Fibroblast of lung (primary cell): Measurements from ENCODE around the gene ARMC9. TPM values are rescaled to one million over a fixed set of nuclear protein-coding genes. Genes with fewer than 3 reads are reported as not detected.

Experiments used
- DNase-seq, 2 donors: peaks; one replicate each; pipeline versions ENCODE4 v3.0.0 to v3.0.0-alpha.2; 2010; ENCODE audit warnings: low read depth in 2 of 2
- H2AFZ ChIP-seq: 2 replicates; pipeline ENCODE4 v1.5.1; 2012; ENCODE audit warnings: low read length, control low read depth, inconsistent platforms
- H3K27ac ChIP-seq: 2 replicates; pipeline ENCODE4 v1.5.1; 2011; ENCODE audit warnings: low read length, control low read depth; ENCODE audit not compliant: insufficient read depth
- H3K27me3 ChIP-seq: 2 replicates; pipeline ENCODE4 v1.5.1; 2011; ENCODE audit warnings: mild to moderate bottlenecking, low read length; ENCODE audit not compliant: control insufficient read depth, insufficient read depth
- H3K36me3 ChIP-seq: 2 replicates; pipeline ENCODE4 v1.5.1; 2011; ENCODE audit warnings: low read length; ENCODE audit not compliant: control insufficient read depth, insufficient read depth
- H3K4me1 ChIP-seq: 2 replicates; pipeline ENCODE4 v1.5.1; 2011; ENCODE audit warnings: low read length; ENCODE audit not compliant: control insufficient read depth, insufficient read depth; ENCODE audit errors: extremely low read depth
- H3K4me2 ChIP-seq: 2 replicates; pipeline ENCODE4 v1.5.1; 2011; ENCODE audit warnings: low read length, control low read depth; ENCODE audit not compliant: insufficient read depth; ENCODE audit errors: extremely low read depth
- H3K4me3 ChIP-seq, 4 experiments: fragments of 200-600 bp in 1 of 4; sonication (generic) in 1 of 4; replicated peaks in 1 of 4; 2 replicates each; pipeline ENCODE4 v1.5.1; 2011 to 2016; ENCODE audit warnings: low read length in 4 of 4, low read depth in 3 of 4, mild to moderate bottlenecking in 3 of 4, control low read depth in 2 of 4, inconsistent platforms in 1 of 4, mixed read lengths in 1 of 4; ENCODE audit not compliant: insufficient read depth in 1 of 4; ENCODE audit errors: control extremely low read depth in 1 of 4
- H3K79me2 ChIP-seq: 2 replicates; pipeline ENCODE4 v1.5.1; 2012; ENCODE audit warnings: mild to moderate bottlenecking, low read length, inconsistent platforms; ENCODE audit not compliant: control insufficient read depth, insufficient read depth
- H3K9ac ChIP-seq: 2 replicates; pipeline ENCODE4 v1.5.1; 2011; ENCODE audit warnings: mild to moderate bottlenecking, low read length, control low read depth; ENCODE audit not compliant: insufficient read depth
- H3K9me3 ChIP-seq: 2 replicates; pipeline ENCODE4 v1.5.1; 2012; ENCODE audit warnings: low read depth, low read length; ENCODE audit not compliant: control insufficient read depth, insufficient read depth
- H4K20me1 ChIP-seq: 2 replicates; pipeline ENCODE4 v1.5.1; 2011; ENCODE audit warnings: low read length; ENCODE audit not compliant: control insufficient read depth, insufficient read depth; ENCODE audit errors: extremely low read depth
- EZH2 ChIP-seq: IDR thresholded peaks from 2 replicates; pipeline ENCODE4 v1.5.1; 2012; ENCODE audit warnings: low read length, control low read depth, mild to moderate bottlenecking; ENCODE audit errors: missing control alignments
- polyA plus RNA-seq, 2 donors: library from polyadenylated mRNA; depleted of rRNA in 1 of 2; stranded (reverse) in 1 of 2; unstranded in 1 of 2; fragments of >200 nt; gene quantifications; 2 replicates each; pipeline ENCODE4 v1.2.1, GENCODE V29; 2011 to 2012; ENCODE audit warnings: missing spikeins in 1 of 2
- total RNA-seq: library from RNA; depleted of rRNA; stranded (reverse); fragments of >200 nt; gene quantifications from 2 replicates; pipeline ENCODE4 v1.2.1, GENCODE V29; 2014
- TF ChIP-seq, protein P1 (sequence below), 2 donors: IDR thresholded peaks in 1 of 2; conservative IDR thresholded peaks in 1 of 2; 1 replicate in 1 of 2; 2 replicates in 1 of 2; pipeline ENCODE4 v1.5.1; 2011 to 2012; ENCODE audit warnings: low read length in 2 of 2, control low read depth in 1 of 2, inconsistent platforms in 1 of 2, low read depth in 1 of 2, mild to moderate bottlenecking in 1 of 2

ARMC9 gene
- total and polyA plus RNA-seq, 2 donors (not counting 1 experiment from before 2014, with no cell fraction given), result 68.4 to 153 TPM

DNA sequence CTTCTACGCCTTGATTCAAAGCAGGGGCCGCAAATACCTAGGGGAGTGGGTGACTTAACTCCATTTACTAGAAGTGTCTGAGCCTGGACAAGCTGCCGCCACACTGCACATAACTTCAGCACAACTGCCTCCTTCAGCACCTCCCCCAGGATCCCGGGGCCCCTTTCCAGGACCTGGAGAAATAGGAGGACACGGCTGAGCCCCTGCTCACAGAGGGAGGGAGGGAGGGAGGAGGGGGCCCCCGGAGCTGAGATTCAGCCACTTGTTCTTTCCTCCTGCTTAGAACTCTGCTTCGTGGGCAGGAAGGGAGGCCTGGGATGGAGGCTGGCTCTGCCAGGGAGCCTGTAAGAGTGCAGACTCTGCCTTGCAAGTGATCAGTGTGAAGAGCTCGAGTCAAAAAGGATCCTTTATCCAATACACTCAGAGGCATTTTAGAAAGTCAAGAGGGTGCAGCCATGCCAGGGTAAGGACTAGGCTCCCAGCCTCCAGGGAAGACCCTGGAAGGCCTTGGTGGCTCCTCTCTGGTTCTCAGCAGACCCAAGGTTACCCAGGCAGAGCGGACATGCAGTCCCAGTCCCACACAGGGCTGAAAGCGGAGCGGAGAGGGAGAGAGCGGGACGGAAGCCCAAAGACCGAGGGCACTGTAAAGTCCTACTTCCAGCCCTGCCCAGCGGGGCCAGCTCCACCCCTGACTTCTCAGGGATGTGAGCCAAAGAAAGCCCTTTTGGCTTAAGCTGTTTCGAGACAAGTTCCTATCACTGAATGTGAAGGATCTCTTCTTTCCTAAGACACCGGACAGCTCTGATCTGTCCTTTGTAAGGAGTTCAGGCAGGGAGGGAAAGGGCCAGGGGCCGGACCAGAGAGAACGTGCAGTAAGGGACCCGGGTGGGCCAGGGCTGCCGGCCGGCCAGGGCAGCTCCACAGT, 8.6 kb upstream of the ARMC9 start:
- DNase-seq, result peak; percentile 30 to 77
- Histone ChIP-seq H3K4me1 (peaks cover 21% of the 10 kb centered on the region), H3K27ac (peak overlapping the region; percentile 72), H3K9ac (peak overlapping the region; percentile 69), H3K9me3 (no peaks in the 10 kb centered on the region), H3K27me3 (no peaks in the 10 kb centered on the region), H3K36me3 (no peaks in the 10 kb centered on the region), H3K4me2 (peak overlapping the region; percentile 18), H3K4me3 (peak overlapping the region in 2 of 4 experiments; percentile 17 to 47), H4K20me1 (no peaks in the 10 kb centered on the region), H3K79me2 (no peaks in the 10 kb centered on the region), H2AFZ (peak overlapping the region; percentile 27)
- TF ChIP-seq EZH2, result no peak
- TF ChIP-seq, protein P1, sequence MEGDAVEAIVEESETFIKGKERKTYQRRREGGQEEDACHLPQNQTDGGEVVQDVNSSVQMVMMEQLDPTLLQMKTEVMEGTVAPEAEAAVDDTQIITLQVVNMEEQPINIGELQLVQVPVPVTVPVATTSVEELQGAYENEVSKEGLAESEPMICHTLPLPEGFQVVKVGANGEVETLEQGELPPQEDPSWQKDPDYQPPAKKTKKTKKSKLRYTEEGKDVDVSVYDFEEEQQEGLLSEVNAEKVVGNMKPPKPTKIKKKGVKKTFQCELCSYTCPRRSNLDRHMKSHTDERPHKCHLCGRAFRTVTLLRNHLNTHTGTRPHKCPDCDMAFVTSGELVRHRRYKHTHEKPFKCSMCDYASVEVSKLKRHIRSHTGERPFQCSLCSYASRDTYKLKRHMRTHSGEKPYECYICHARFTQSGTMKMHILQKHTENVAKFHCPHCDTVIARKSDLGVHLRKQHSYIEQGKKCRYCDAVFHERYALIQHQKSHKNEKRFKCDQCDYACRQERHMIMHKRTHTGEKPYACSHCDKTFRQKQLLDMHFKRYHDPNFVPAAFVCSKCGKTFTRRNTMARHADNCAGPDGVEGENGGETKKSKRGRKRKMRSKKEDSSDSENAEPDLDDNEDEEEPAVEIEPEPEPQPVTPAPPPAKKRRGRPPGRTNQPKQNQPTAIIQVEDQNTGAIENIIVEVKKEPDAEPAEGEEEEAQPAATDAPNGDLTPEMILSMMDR (conservative IDR thresholded peaks at IDR 0.05 in 1 of 2, IDR thresholded peaks at IDR 0.05 in 1 of 2; ENCODE audit: low read depth in 1 of 2, low read length in 2 of 2), result no peak

DNA sequence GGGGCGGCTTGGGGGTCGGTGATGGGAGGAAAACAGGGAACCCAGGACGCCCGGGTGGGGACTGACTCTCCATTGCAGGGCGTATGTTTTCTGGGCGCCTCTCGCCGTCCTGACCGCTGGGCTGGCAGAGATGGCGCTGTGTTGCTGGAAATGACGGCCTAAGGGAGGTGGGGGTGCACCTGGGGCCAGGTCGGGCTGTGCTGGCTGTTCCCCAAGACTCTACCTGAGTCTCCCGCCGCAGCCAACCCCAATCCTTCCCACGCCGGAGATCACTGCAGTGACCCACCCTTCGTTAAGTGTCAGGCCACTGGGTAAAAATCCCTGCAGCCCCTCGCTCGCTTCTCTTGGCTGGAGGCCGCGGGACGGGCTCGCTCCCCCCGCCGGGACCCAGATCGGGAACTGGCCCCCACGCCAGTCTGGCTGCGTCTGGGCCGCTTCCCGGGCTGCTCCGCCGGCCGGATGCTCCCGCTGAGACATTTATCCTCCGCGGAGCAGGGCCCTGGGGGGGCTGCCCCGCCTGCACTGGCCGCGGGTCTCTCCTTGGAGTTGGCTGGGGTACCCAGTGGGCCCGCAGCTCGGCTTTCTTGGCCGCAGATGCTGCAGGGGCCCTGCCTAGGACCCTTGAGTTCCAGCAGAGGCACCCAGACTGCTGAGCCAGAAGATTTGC, 7.8 kb upstream of the ARMC9 start:
- TF ChIP-seq EZH2, result no peak
- TF ChIP-seq, protein P1 (conservative IDR thresholded peaks at IDR 0.05 in 1 of 2, IDR thresholded peaks at IDR 0.05 in 1 of 2; ENCODE audit: low read depth in 1 of 2, low read length in 2 of 2), result no peak
- no peaks in the 10 kb centered on the region for H4K20me1 ChIP-seq
- peaks cover 20% of the 10 kb centered on the region for H3K4me1 ChIP-seq
- peak overlapping the region; percentile 58 for H3K4me2 ChIP-seq
- peak overlapping the region in 3 of 4 experiments; percentile 7 to 47 (median 17) for H3K4me3 ChIP-seq
- H3K9me3 ChIP-seq, result no peaks in the 10 kb centered on the region
- peak overlapping the region; percentile 26 for H2AFZ ChIP-seq
- no peaks in the 10 kb centered on the region for H3K79me2 ChIP-seq
- H3K27me3 ChIP-seq, result no peaks in the 10 kb centered on the region
- no peaks in the 10 kb centered on the region for H3K36me3 ChIP-seq
- H3K27ac ChIP-seq, result peak overlapping the region; percentile 72
- H3K9ac ChIP-seq, result peak overlapping the region; percentile 69
- peak; percentile 48 to 66 for DNase-seq
